Activated T-helper 2 cell treated with anti-CD3 and anti-CD28 coated beads, Interferon-gamma antibody, Interleukin-2, Interleukin-4, amounts not matched to agents 10 μg/mL and 5 μg/mL and 100 μg/mL, durations not matched to agents 14 hours and 24 hours and 36 hours (primary cell): ENCODE data around the gene RFX6. TPM values are rescaled to one million over a fixed set of nuclear protein-coding genes. Genes with fewer than 3 reads are reported as not detected.
"Not testable (repeated sequence)": the region's sequence is repeated elsewhere in the genome, so short reads cannot be mapped to it uniquely, and the experiment has no call there.

Experiments used
- DNase-seq: peaks from one replicate; pipeline ENCODE4 v3.0.0; 2021; ENCODE audit warnings: low spot score
- H3K27ac Mint-ChIP-seq: one replicate; pipeline ENCODE4 v1.8.0; 2021; ENCODE audit warnings: mixed read lengths
- H3K27me3 Mint-ChIP-seq: one replicate; pipeline ENCODE4 v1.8.0; 2021; ENCODE audit warnings: low read depth, mixed read lengths
- H3K36me3 Mint-ChIP-seq: one replicate; pipeline ENCODE4 v1.8.0; 2021; ENCODE audit warnings: low read depth, mixed read lengths
- H3K4me1 Mint-ChIP-seq: one replicate; pipeline ENCODE4 v1.8.0; 2021; ENCODE audit warnings: low read depth, mixed read lengths
- H3K4me3 Mint-ChIP-seq: one replicate; pipeline ENCODE4 v1.8.0; 2021; ENCODE audit warnings: low read depth, mild to moderate bottlenecking, moderate library complexity, mixed read lengths
- H3K9me3 Mint-ChIP-seq: one replicate; pipeline ENCODE4 v1.8.0; 2021; ENCODE audit warnings: mixed read lengths
- intact Hi-C: fragments of 100-400 bp; cut with micrococcal nuclease; formaldehyde crosslinking; loops from one replicate; pipeline ENCODE4 v1.15.1; 2023
- total RNA-seq: library from RNA; stranded (reverse); gene quantifications from 2 replicates; pipeline ENCODE4 v1.2.3, GENCODE V29; 2022

The RFX6 gene, protein sequence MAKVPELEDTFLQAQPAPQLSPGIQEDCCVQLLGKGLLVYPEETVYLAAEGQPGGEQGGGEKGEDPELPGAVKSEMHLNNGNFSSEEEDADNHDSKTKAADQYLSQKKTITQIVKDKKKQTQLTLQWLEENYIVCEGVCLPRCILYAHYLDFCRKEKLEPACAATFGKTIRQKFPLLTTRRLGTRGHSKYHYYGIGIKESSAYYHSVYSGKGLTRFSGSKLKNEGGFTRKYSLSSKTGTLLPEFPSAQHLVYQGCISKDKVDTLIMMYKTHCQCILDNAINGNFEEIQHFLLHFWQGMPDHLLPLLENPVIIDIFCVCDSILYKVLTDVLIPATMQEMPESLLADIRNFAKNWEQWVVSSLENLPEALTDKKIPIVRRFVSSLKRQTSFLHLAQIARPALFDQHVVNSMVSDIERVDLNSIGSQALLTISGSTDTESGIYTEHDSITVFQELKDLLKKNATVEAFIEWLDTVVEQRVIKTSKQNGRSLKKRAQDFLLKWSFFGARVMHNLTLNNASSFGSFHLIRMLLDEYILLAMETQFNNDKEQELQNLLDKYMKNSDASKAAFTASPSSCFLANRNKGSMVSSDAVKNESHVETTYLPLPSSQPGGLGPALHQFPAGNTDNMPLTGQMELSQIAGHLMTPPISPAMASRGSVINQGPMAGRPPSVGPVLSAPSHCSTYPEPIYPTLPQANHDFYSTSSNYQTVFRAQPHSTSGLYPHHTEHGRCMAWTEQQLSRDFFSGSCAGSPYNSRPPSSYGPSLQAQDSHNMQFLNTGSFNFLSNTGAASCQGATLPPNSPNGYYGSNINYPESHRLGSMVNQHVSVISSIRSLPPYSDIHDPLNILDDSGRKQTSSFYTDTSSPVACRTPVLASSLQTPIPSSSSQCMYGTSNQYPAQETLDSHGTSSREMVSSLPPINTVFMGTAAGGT
- total RNA-seq = not detected in 2 replicates

DNA sequence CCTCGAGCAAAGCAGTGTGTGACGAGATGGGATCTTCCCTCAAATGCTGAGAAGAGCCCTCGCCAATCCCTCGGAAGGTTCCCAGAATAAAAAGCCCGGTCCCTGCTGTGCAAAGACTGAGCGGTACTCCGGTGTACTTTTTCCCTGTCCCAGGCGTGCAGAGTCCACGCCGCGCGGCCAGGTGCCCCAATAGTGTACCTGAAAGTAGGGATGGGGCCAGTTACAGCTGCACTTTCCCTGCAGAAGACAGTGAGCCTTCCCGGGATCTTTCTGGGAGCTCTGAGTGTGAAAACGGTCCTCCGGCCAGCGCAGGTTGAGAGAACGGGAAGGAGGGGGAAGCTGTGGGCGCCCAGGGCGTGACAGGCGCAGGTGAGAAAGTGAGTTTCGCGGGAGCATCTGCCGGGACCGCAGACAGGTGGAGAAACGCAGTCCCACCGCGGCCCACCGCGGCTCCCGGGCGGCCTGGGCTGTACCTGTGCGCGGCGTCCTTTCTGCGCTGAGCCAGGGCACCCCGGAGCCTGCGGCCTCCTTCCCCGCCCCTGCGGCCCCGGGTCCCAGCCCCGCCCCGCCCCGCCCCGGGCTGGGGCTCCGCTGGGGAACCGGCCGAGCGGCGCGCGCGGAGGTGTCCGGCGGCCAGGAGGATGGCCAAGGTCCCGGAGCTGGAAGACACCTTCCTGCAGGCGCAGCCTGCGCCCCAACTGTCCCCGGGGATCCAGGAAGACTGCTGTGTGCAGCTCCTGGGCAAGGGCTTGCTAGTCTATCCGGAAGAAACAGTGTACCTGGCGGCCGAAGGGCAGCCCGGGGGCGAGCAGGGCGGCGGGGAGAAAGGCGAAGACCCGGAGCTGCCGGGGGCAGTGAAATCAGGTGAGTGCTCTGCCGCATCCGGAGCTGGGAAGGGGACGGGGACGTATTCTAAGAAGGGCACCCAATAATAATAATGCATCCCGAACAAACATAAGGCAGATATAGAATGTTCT lies at the start of gene RFX6:
Gene RFX6 (plus strand): TSS at position 608 of the 977 bp plus-strand sequence. CDS start 34 bp downstream, at position 642.
- Mint-ChIP-seq H3K36me3 (no peaks in the 10 kb centered on the region), H3K27ac (no peak within 1 kb of the TSS), H3K9me3 (no peaks in the 10 kb centered on the region), H3K4me3 (peak within 1 kb of the TSS; percentile 42), H3K4me1 (peaks cover 7% of the 10 kb centered on the region), H3K27me3 (peaks cover 39% of the 10 kb centered on the region)
- intact Hi-C loops = no loop called here
- DNase-seq = no peak

DNA sequence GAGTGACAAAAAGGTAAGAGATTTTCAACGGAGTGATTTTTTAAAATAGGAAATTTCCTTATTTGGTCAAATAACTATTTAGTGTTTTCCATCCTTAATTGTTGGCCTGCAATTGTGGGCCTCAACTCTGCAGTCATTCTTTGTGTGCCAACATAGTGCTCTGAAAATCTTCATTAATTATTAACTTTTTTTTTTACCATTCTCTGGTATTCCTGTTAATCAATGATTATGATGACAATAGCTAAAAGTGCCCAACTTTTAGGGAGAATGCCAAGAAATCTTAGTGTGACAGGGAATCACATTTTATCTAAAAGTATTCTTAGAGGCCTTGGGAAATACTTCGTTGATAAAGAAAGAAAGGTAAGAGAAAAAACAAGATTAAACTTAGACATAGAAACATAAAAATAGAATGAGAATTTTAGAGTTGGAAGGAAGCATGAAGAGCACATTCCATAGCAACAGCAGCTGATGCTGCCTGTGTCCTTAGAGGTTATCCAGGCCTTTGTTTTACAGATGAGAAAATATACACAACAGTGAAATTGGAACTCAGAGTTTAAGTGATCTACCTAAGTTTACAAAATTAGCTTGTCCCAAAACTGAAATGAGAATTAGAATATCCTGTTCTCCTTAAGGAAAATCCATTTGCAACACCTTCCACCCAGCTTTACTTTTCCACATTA lies 49.3 kb upstream of the RFX6 start:
- DNase-seq = no peak
- Mint-ChIP-seq H3K27me3 (no peaks in the 10 kb centered on the region), H3K27ac (no peak overlapping the region), H3K36me3 (no peaks in the 10 kb centered on the region), H3K4me3 (no peak overlapping the region), H3K4me1 (no peaks in the 10 kb centered on the region), H3K9me3 (peaks cover 7% of the 10 kb centered on the region)
- intact Hi-C loops = no loop called here

DNA sequence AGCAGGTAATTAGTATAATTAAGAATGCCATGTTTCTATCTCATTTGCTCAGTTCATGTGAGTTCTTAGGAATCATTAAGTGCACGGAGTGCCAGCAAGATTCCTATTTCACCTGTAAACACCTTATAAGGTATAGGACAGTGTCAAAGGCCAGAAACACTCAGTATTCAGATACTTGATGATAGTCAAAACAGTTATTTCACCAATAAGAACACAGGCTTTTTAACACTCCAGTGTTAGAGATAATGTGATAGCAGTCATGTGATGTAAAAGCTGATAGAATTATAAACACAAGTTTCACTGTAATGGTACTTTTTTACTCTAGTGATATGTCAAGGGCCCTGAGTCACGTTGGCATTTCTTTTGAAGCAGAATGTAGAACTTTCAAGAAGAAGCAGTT lies 48.1 kb upstream of the RFX6 start, which contains the start of gene GPRC6A:
Gene GPRC6A (minus strand): TSS at position 101 of the 400 bp plus-strand sequence. CDS start 70 bp downstream, at position 31.
- H3K27me3 Mint-ChIP-seq = no peaks in the 10 kb centered on the region
- no peak within 1 kb of the TSS for H3K4me3 Mint-ChIP-seq
- no peaks in the 10 kb centered on the region for H3K4me1 Mint-ChIP-seq
- no peak within 1 kb of the TSS for H3K27ac Mint-ChIP-seq
- no peak for DNase-seq
- H3K36me3 Mint-ChIP-seq = no peaks in the 10 kb centered on the region
- intact Hi-C loops = no loop called here
- no peaks in the 10 kb centered on the region for H3K9me3 Mint-ChIP-seq

DNA sequence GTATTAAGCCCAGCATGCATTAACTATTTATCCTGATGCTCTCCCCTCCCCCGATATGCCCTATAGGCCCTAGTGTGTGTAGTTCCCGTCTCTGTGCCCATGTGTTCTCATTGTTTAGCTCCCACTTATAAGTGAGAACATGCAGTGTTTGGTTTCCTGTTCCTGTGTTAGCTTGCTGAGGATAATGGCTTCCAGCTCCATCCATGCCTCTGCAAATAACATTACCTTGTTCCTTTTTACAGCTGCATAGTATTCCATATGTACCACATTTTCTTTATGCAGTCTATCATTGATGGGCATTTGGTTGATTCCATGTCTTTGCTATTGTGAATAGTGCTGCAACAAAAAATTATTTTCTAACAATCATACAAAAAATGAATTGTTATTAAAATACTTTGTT lies 42.5 kb upstream of the RFX6 start:
- intact Hi-C loops, H3K27ac Mint-ChIP-seq: not testable (repeated sequence)

DNA sequence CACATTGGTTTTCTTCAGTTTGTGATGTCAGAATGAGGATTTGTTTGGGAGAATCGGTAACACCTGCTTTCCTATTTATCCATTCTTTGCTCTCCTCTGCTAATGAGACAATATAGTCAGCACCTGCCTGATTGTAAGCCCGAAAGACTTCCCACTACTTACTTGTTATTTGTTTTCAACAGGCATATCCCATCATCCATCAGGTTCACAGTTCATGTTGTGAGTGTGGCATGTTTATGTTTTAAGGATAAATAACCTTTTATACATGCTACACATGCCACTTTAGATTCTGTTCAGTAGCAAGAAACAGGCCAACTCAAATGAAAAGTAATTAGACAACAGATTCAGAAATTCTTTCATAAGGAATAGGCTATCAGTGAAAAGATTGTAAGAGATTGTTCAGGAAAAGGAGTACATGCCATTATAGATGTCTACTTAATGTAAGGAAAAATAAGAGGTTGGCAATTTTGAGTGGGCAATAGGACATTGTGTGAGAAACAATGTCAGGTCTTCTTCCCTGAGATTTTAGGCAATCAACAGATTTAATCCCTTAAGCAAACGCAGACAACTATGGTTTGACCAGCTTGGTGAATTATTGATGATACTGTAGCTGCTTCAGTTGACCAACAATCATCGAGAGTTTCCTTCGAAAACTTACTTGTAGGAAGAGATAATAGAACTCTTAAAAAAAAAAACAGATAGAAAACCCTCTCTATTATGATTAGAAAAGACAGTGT lies 40.3 kb upstream of the RFX6 start:
- Mint-ChIP-seq H3K27me3 (no peaks in the 10 kb centered on the region), H3K9me3 (no peaks in the 10 kb centered on the region), H3K27ac (no peak overlapping the region), H3K4me3 (no peak overlapping the region), H3K36me3 (no peaks in the 10 kb centered on the region), H3K4me1 (no peaks in the 10 kb centered on the region)
- intact Hi-C loops = no loop called here
- DNase-seq = no peak

More for the DNA sequence above, 42.5 kb upstream of the RFX6 start:
- H3K4me1 Mint-ChIP-seq, H3K9me3 Mint-ChIP-seq, H3K27me3 Mint-ChIP-seq, H3K4me3 Mint-ChIP-seq, DNase-seq, H3K36me3 Mint-ChIP-seq: not testable (repeated sequence)

DNA sequence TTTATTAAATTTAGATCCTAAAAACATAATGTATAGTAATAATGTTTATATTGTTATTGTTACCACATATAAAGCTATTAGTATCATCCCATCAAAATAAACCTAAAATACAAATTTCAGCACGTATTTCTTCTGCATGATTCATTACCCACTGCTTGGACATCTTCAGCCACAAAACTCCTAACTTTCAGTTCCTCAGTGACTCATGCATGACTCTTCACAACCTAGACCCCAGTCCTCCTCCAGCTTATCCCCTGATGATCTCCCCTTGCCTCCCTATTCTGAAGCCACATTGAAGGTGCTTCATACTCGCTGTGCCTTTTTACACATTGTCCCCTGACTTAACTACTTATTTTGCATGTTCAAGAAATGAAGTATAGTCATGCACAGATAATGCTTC lies 37.0 kb upstream of the RFX6 start:
- DNase-seq = no peak

DNA sequence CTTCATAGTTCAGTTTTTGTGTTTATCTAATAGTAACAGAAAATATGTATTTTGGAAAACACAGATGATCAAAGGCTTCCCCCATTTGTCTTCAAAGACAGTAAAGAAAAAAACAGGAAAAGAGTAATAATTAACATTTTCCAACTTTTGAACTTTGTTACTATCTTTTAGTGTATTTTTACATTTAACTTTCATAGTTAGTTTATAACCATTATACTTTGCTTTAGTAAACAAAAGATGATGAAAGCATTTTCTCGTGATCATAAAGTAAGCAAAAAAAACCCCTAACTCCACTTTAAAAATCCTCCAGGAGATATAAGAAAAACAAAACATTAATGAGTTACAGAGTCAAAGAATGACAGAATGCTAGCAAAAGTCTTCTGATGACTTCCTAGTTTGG lies 34.6 kb upstream of the RFX6 start:
- no peak overlapping the region for H3K27ac Mint-ChIP-seq
- no peak overlapping the region for H3K4me3 Mint-ChIP-seq
- no peaks in the 10 kb centered on the region for H3K36me3 Mint-ChIP-seq
- H3K4me1 Mint-ChIP-seq = no peaks in the 10 kb centered on the region
- intact Hi-C loops = no loop called here
- peaks cover 2% of the 10 kb centered on the region for H3K27me3 Mint-ChIP-seq
- no peaks in the 10 kb centered on the region for H3K9me3 Mint-ChIP-seq
- DNase-seq = no peak

More for the DNA sequence above, 37.0 kb upstream of the RFX6 start:
- Mint-ChIP-seq H3K27me3 (peaks cover 2% of the 10 kb centered on the region), H3K9me3 (no peaks in the 10 kb centered on the region), H3K4me1 (no peaks in the 10 kb centered on the region), H3K4me3 (no peak overlapping the region), H3K36me3 (no peaks in the 10 kb centered on the region), H3K27ac (no peak overlapping the region)
- intact Hi-C loops = no loop called here

DNA sequence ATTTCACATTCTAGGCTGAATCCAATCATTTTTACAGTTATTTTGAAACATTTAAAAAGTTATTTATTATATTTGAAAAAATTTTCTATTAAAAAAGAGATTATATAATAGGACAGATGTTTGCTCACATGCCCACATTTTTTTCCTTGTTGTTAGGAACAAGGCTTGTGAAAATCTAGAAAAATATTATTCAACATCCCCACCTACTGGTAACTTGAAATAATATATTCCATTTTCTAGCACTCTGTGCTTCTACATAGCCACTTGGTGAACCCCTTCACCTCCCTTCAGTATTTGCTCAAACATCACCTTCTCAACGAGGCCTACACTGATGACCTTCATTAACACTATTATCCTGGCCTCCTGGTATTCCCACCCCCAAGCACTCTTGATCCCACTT lies 29.8 kb upstream of the RFX6 start:
- Mint-ChIP-seq H3K27ac (no peak overlapping the region), H3K4me3 (no peak overlapping the region), H3K9me3 (no peaks in the 10 kb centered on the region), H3K4me1 (no peaks in the 10 kb centered on the region), H3K27me3 (peaks cover 2% of the 10 kb centered on the region), H3K36me3 (no peaks in the 10 kb centered on the region)
- no peak for DNase-seq
- intact Hi-C loops = loop anchor here (1.0 kb wide), 1 partner anchor 68 kb away; no protein-coding TSS in a partner anchor

DNA sequence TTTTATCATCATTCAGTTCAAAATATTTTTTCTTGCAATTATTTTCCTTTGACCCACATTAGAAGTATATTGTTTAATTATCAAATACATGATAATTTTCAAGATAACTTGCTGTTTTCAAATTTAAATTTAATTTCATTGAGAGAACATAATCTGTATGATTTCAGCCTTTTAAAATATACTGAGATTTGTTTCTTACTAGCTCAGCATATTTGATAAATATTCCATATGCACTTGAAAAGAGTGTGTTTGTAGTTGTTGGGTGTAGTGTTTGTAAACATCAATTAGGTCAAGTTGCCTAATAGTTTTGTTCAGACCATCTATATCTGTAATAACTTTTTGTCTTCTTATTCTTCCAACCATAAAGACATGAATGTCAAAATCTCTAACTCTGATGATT lies 19.0 kb upstream of the RFX6 start:
- intact Hi-C loops = no loop called here
- H3K27ac Mint-ChIP-seq = no peak overlapping the region
- no peak overlapping the region for H3K4me3 Mint-ChIP-seq
- no peaks in the 10 kb centered on the region for H3K36me3 Mint-ChIP-seq
- H3K4me1 Mint-ChIP-seq = no peaks in the 10 kb centered on the region
- H3K9me3 Mint-ChIP-seq = peaks cover 25% of the 10 kb centered on the region
- H3K27me3 Mint-ChIP-seq = no peaks in the 10 kb centered on the region
- no peak for DNase-seq

DNA sequence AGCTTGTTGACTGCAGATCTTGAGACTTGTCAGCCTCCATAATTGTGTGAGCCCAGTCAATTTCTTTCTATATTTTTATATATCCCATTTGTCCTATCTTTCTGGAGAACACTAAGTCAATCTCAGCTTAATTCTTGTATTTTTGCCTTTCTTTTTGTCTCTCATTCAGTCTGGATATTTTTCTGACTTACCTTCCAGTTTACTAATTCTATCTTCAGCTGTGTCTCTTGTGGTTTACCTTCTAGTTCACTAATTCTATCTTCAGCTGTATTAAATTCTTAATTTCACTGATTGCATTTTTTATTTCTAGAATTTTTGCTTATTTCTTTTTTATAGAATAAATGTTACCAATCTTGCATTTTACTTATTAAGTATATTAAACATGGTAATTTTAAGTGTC lies 17.8 kb upstream of the RFX6 start:
- no peak for DNase-seq
- Mint-ChIP-seq H3K4me3 (no peak overlapping the region), H3K9me3 (peaks cover 25% of the 10 kb centered on the region), H3K36me3 (no peaks in the 10 kb centered on the region), H3K4me1 (no peaks in the 10 kb centered on the region), H3K27me3 (no peaks in the 10 kb centered on the region), H3K27ac (no peak overlapping the region)
- intact Hi-C loops = no loop called here

DNA sequence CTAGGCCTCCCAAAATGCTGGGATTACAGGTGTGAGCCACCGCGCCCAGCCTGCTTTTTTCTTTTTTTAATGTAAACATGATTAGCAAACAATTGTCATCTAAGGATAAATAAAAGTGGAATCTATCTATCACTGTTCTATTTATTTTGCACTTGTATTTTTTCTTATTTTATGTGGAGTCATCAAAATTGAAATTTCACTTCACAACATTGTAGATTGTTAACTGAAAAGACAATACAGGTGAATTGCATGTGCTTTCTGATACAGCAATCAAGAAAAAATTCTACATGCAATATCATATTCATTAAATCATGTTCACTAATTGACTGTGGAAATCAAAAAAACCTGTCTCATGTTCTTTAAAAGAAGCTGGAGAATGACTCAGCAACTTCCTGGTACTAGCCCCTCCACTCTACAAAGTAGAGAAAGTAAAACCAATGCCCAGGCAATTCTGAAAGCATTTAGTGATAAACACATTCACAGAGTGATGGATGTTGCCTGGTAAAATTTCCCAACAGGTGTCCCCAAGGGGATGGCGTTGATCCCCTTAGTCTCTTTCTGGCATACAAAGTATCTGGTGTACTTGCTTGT lies 10.7 kb upstream of the RFX6 start:
- Mint-ChIP-seq H3K36me3 (no peaks in the 10 kb centered on the region), H3K4me3 (no peak overlapping the region), H3K27me3 (no peaks in the 10 kb centered on the region), H3K27ac (no peak overlapping the region), H3K9me3 (no peaks in the 10 kb centered on the region), H3K4me1 (no peaks in the 10 kb centered on the region)
- DNase-seq = no peak
- intact Hi-C loops = no loop called here
